Activated CD4-positive, CD25-positive, alpha-beta regulatory T cell treated with anti-CD3 and anti-CD28 coated beads, Interleukin-2, amount 50 U/mL, for 72 hours (primary cell): ENCODE results near the gene ARHGEF12.

Experiments
- DNase-seq: peaks from one replicate; pipeline ENCODE4 v3.0.0; 2021

Gene ARHGEF12

DNA sequence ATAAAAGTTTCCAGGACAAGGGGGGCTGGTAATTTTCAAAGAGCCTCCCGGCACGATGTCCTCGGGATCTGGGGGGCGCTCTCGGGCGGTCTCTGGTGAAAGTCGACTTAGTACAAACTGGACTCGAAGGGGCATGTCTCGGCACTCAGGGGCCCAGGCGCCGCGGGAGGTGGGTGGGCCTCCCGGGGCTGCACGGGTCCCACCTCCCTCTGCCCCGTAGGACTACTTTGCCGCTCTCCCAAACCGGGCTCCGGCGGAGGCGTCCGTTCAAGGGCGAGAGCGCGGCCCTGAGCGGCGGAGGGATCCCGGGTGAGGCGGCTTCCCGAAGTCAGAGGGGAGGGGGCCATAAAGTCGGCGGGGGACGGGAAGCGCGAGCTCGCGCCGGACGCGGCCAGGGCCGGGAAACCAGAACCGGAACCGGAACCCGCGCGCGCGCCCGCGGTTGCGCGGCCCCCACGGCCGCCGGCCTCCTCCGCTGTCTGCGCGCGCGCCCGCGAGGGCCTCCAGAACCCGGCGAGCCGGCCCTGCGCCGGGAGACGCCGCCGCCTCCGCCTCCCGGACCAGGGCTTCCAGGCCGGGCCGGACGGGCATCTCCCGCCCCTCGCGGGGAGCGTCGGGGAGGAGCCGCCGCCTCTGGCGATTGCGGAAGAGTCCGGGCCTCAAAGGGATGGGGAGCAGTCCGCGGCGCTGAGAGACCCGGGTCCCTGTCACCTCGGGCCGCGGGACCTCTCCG lies at the start of gene ARHGEF12:
TSS of gene ARHGEF12 (plus strand) at position 506 of the 733 bp plus-strand sequence. CDS start 831 bp downstream, outside the sequence.
- peak; percentile 83 for DNase-seq

DNA sequence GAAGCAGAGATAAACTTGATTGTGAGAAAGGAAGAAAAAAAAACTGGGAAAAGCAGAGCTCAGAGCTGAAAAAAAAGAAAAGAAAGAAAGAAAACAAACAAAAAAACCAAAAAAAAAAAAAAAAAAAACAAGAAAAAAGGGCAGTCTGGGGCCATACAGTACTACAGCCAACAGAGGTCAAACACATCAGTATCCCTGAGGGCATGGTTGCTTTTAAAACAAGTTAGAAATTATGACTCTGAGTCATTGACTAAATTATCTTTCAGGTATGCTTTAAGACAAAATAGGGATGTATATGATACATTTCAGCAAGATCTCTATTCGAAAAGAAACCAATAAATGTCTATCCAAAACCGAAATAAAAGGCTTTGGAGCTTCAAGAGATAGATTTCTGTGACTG lies 48.2 kb upstream of the ARHGEF12 start:
- no peak for DNase-seq

- DNase-seq, result no peak
Observed at GRCh38 chr11:120289426-120289825, 46.8 kb upstream of the ARHGEF12 start.

DNA sequence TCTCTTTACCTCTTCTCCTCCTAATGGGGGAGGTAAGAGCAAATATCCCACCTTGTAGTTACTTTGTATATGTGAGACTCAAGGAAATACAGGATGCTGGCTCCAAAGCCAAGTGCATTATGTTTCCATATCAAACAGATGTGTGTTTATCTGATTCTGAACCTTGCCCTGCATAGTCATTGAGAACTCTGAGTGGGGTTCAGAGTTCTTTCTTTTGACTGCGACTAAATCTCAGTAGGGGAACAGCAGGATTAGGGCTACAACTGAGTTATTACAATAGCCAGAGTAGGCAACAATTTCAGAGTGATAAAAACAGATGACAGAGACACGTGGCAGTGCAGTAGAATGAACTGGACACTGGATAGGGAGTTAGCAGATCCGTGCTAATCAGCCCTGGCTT lies 45.3 kb upstream of the ARHGEF12 start:
- no peak for DNase-seq

- no peak for DNase-seq
Observed at GRCh38 chr11:120293038-120293800, 43.0 kb upstream of the ARHGEF12 start.

DNA sequence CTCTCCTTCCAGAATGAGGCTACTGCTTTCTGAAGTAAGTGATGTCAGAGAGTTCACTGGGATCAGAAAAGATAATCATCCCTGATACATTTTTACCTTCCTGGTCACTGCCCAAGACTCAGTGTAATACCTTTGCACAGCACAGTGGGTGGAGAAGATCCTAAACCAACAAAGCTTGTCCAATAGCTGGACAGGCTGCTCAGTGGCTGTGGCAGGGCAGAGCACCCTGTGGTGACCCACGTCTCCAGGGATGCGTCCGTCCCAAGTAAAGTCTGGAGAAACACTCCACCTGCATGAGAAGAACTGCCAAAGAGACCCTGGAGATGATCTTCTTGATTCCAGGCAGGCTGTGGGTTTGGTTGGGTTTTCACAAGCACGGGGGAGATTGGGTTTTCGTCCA lies 42.1 kb upstream of the ARHGEF12 start:
- no peak for DNase-seq

DNA sequence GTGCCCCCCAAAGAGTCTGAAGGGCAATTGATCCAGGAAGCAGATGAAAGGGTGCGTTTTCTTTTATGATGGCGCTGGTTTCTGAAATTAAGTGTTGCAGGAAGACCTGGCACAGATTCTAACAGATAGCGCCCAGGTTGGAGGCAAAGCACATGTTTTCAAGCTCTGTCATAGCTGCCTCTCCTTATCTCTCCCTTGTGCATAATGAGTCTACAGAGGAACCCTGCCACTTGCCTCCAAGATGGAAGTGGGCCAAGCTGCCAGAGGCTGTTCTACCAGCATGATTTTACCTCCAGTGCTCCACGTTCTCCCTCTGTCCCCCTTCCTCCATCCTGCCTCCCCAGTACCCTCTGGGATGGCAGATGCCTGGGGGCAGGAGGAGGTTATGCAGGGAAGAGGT lies 41.1 kb upstream of the ARHGEF12 start:
- no peak for DNase-seq

- DNase-seq, result no peak
Observed at GRCh38 chr11:120296554-120296953, 39.7 kb upstream of the ARHGEF12 start.

DNA sequence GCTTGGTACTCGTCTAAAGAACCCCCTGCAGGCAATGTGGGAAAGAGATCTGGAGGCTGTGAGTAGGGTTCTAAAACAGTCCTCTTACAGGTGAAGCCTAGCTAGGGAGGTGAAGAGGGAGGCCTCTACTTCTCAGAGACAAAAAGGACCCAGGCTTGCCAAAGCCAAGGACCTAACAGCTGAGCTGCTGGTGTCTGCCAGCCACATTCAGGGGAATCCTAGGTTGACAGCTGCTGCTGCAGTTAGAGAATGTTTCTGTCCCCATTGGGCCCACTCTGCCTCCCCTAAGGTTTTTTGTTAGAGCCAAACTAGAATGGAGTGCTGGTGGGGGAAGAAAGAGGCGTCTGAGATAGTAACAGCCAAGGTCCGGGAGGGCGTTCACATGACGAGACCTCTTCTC lies 37.8 kb upstream of the ARHGEF12 start:
- DNase-seq, result no peak

GRCh38 chr11:120302001-120302805 lies 34.0 kb upstream of the ARHGEF12 start:
- DNase-seq, result no peak

DNA sequence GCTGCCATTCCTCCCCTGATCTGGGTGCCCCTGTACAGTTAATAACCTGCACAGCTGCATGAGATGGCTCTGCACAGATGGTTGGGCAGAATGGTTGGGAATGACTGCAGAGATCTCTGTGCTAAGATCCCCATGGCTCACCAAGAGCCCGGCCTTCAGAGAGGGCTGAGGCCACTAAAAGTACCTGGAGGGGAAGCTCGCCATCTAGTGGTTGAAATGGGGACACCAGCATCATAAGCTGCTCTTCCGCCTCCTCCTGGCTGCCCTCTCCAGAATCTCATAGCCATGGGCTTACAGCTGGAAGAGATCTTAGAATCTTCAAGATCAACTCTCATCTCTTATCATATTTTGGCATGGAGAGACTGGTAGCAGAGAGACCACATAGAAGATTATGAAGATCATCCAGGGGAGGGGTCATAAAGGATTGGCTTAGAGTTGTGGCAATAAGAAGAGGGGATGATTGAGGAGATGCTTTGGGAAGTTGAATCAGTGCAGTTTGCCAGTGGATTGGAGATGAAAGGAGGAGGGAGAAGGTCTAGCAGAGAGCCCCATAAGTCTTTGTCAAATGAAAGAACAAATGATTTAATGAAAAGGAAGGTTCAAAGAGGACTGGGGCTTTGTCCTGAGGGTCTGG lies 33.1 kb upstream of the ARHGEF12 start:
- peak; percentile 72 for DNase-seq

DNA sequence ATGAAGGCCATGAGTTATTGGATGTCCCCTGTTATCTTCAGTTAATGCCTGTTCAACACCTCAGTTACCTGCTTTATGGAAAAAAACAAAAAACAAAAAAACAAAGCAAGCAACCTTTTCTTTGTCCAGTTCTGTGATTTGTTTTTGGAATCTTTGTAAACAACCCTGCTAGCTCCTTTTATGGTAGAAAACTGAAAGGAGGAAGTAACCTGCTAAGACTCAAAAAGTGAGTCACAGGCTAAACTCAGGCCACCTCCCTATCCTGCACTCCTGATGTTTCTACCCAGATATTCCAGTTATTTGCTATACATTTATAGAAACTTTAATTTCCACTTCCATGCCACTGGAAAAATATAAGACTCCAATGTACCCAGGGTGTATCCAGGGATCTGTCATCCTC lies 31.7 kb upstream of the ARHGEF12 start:
- DNase-seq, result no peak

- no peak for DNase-seq
Observed at GRCh38 chr11:120305286-120305685, 30.9 kb upstream of the ARHGEF12 start.

DNA sequence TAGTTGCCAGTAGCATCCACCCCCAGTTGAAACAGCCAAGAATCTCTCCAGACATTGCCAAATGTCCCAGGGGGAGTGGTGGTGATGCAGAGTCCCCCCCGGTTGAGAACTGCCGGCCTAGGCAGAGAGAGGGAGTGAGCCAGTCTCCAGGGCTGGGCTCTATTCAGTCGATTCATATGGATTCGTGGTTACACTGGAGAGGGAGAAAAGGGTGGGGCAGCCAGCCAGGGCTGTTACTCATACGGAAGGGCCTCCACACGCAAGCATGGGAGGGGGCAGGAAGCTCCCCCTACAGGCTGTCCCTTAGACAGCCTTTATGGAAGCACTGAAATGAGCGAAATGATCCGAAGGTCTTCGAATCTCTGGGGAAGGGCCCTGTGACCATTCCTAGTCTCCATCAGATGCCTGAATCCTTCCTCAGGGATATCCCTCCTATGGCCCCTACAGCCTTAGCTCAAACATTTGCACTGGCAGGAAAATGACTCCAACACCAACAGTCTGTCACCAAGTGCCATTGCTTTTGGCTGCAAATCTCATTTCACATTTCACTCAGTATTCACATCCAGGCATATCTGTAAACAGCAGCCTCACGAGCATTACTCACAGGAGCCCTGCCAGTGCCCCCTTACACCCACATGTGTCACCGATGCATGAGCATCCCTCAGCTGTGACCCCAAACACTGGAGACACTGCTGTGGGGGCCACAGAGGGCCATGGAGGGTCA lies 29.5 kb upstream of the ARHGEF12 start:
- no peak for DNase-seq

DNA sequence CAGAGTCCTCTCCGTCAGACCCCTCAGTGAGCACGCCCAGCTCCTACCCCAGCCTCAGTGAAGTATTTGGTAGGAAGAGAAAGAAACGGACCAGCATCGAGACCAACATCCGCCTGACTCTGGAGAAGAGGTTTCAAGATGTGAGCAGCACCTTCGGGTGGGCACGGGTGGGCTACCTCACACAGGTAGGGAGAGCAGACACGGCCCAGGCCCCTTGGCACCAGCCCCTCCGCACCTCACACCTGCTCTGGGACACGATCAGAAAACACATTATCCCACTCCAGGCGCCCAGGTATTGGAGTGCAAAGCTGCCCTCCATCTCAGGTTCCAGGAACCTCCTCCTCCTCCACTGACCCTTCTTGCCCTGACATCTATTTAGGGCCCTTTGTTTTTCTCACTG lies 28.7 kb upstream of the ARHGEF12 start:
- DNase-seq, result no peak

DNA sequence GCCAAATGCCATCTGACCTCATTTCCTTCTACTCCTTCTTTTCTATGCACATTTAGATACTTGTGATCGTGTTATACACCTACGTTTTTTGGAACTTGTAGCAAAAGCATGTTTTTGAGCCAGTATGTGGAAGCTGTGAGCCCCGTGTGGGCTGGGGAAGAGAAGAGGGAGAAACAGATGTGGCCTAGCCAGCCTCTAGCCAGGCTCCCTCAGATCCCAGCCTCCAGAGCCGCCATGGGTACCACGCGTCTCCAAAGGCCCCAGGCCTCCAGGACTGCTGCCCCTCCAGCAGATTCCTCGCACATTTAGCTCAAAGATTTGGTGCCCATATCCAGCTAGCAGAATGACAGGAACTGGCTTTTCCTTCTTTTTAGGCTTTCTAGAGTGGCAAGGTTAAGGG lies 28.1 kb upstream of the ARHGEF12 start:
- DNase-seq, result no peak

GRCh38 chr11:120310870-120311269 lies 25.3 kb upstream of the ARHGEF12 start:
- DNase-seq, result no peak

DNA sequence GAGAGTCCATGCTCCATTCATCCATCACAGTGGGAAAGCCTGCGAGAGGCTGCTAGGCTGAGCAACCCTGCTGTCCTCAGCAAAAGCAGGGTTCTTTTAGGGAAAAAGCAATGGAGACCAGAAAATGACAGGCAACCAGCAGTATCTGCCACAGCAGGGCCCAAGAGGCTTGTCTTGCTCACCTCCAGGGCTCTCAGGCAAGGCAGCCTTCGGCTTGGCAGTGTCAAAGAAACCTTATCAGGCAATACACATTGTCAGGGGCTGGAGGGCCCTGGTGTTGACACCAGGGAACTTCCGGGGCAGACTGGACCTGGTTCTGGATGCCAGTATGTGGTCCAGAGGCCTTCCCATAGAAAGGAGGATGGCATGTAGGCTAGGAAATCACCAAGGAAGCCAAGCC lies 21.4 kb upstream of the ARHGEF12 start:
- no peak for DNase-seq

DNA sequence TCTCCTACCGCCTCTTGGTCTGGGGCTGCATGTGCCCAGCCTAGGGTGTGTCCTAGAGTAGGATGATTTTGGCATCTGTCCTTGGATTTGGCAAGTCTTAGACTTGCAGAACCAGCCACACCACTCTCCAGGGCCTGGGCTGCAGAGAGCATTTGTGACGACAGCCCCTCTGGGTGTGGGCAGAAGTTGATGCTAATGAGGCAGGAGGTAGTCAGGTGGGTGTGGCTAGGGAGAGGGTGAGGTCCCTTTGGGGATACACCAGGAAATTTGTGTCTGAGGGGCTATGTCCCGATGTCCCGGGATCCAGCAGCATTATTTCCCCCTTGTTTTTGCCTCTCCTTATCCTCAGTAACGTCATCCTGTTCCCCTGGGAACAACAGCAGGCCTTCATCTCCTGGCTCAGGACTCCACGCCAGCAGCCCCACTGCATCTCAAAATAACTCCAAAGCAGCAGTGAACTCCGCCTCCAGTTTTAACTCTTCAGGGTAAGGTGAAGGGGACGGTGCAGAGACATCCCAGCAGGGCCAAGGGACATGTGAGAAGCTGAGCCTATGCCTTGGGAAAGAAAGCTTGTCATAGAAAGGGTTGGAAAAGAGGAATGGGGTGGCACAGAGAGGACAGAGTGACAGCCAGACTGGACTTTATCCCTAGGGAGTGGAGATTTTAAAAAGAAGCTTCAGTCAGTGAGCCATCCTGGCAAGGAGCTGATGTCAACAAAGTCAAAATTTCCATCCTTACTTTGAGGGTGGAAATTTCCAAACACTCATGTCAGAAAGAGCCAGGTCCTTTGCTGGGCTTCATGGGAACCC lies 19.1 kb upstream of the ARHGEF12 start:
- no peak for DNase-seq

- DNase-seq, result no peak
Observed at GRCh38 chr11:120317689-120318480, 18.3 kb upstream of the ARHGEF12 start.

DNA sequence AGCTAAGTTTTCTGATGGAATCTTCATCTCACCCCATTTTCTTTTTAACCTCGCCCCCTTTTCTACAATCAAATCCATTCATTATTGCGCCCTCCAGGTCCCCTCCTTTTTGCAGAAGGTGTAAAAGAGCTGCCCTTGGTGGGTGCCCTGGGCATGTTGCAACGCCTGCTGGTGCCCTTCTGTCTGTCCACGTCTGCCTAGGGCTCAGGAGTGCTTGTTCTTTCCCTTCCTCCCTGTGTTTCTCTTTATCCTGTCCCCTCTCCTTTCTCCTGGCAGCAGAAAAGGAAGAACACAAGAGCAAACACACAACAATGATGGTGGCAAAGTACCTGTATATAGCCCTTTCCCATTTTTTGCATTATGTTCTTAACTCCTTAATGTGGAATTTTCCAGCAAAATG lies 17.3 kb upstream of the ARHGEF12 start:
- DNase-seq, result no peak
